GM23248 (cell line): ENCODE data around the gene ORM2.

Experiments used
- EZH2 ChIP-seq: fragments of 200-600 bp; sonication (generic); IDR thresholded peaks from 2 replicates; pipeline ENCODE4 v1.6.1; 2018; ENCODE audit warnings: antibody characterized with exemption, mild to moderate bottlenecking; ENCODE audit not compliant: insufficient read depth, poor library complexity, severe bottlenecking
- EZH2phosphoT487 ChIP-seq: fragments of 200-600 bp; sonication (generic); IDR thresholded peaks from 2 replicates; pipeline ENCODE4 v1.6.1; 2018; ENCODE audit warnings: antibody characterized with exemption, moderate library complexity, mild to moderate bottlenecking, low read depth; ENCODE audit not compliant: insufficient read depth

DNA sequence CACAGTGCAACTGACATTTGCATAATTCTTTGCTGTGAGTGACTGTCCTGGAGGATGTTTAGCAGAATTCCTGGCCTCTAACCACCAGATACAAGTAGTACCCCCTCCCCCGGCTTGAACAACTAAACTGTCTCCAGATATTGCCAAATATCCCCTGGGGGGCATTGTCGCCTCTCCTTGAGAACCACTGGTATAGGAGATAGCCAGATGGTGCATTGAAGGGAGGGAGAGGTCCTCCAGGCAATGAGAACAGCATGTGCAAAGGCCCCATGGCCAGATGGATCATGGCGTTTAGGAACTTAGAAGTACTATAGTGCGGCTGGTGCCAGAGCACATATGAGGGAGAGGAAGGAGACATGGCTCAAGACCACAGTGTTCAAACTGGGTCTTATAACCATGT lies 25.7 kb upstream of the ORM2 start:
- no peak for TF ChIP-seq EZH2
- TF ChIP-seq EZH2phosphoT487: no peak
